Measurements from ENCODE around the gene HS3ST6. TPM values are rescaled to one million over a fixed set of nuclear protein-coding genes. Genes with fewer than 3 reads are reported as not detected.

Gene HS3ST6
- total RNA-seq, 1 experiment from 2014 or later = not detected

DNA sequence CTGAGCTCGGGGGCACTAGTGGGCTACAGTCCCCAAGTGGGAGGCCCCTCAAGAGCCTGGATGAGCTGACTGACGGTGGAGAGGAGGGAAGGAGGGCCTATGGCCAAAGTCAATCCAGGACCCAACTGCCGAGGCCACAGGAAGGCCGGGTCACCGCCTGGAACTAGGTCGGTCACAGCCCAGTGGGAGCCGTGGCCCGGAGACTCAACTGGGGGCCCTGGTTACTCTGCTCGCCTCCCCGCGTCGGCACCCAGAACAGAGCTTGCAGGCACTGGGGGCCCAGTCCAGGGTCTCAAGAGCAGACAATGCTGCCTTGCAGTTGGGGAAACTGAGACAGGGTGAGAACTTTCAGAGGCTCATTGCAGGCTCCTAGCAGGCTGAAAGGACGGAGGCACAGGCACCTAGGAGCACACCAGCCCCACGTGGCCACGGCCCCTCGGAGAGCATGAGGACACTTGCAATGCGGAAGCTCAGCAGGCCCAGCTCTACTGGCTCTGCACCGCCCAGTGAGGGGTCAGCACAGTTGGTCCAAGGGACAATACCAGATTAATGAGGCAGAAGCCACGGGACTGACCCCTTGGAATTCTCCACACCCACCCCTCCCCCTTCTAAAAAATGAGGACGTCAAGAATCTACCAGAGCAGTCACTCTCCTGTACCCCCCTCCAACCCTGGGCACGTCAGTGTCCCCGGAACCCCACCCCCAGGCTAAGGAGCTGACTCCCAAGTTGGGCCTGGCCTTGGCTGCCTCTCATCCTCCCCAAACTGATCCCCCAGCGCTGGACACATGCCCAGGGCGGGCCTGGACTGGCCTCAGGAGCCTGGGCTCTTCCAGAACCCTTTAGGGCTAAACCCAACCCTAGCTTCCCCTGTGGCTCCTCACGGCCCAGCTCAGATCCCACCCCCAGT, 2.2 kb downstream of the HS3ST6 start:
- no peak for DNase-seq (ENCODE audit: low read depth, low spot score)
- in situ Hi-C loops (cut with HindIII; ENCODE audit: low pct_unique_long_range_greater_than_20kb, low sequenced_read_pairs) = no loop called here

DNA sequence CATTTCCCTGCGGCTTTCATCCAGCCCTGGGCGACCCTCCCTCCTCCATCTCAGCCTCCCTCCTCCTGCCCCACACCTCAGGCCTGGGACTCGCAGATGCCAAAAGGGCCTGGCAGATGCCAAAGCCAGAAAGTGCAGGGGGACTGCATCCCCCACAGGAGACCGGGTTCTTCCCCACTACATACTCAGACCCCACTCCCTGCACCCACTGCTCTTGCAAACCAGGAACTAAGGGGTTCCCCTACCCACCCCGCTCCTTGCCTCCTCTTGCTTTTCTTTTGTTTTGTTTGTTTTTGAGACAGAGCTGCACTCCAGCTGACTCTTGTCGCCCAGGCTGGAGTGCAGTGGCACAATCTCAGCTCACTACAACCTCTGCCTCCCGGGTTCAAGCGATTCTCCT, 3.2 kb downstream of the HS3ST6 start:
- in situ Hi-C loops (cut with HindIII; ENCODE audit: low pct_unique_long_range_greater_than_20kb, low sequenced_read_pairs) = no loop called here
- no peak for DNase-seq (ENCODE audit: low read depth, low spot score)

DNA sequence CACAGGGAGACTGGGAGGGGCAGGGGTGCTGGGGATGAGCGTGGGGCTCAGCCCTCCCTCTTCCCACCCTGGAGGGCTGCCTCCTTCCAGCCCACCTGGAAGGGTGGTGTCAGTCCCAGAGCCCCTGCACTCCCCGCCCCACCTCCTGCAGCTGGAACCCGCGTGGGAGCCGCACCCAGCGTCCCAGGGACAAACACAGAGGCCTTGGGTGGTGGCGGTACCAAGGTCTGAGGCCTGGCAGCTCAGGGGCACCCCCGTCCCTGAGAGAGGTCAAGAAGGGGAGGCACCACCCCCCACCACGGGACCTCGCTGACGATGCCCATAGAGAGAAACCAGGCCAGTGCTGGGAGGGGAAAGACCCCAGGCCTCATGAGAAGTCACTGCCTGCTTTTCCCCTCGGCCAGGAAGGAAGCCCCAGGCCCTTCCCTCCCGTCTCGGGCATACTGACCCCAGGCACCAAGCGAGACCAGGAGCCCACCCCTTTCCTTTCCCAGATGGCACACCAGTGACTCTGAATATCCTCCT, 4.1 kb downstream of the HS3ST6 start:
- in situ Hi-C loops (cut with HindIII; ENCODE audit: low pct_unique_long_range_greater_than_20kb, low sequenced_read_pairs) = no loop called here
- DNase-seq (ENCODE audit: low read depth, low spot score) = no peak

DNA sequence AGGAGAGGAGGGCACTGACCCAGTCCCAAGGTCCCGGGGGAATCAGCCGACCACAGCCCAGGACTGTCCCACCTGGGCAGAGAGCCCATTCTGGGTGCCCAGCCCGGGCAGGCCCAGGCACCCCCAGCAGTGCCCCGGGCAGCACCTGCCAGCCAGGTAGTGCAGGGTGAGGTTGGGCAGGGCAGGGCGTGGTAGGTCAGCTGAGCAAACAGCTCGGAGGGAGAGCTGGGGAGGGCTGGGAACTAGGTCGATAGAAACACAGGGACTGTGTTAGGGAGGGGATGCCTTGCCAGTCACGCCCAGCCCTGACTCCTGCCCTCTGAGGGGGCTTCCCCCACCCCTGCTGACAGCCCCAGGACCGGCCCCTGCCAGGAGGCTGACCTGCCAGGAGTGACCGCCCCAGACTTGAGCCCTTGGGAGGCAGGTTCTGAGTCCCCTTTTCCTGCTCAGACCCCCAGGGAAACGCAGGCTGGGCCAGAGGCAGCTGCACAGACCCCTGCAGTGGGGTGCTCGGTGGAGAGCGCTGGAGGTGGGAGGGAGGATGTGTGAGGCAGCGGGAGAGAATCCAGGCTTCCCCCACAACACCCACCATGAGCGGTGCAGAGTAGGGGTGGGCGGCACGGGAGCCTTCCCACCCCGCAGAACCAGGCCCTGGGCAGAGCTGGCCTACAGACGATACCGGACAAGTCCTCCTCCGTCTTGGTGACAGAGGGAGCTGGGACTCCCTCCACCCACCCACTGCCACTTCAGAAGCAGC, 4.7 kb downstream of the HS3ST6 start:
- DNase-seq (ENCODE audit: low read depth, low spot score) = no peak
- in situ Hi-C loops (cut with HindIII; ENCODE audit: low pct_unique_long_range_greater_than_20kb, low sequenced_read_pairs) = no loop called here

DNA sequence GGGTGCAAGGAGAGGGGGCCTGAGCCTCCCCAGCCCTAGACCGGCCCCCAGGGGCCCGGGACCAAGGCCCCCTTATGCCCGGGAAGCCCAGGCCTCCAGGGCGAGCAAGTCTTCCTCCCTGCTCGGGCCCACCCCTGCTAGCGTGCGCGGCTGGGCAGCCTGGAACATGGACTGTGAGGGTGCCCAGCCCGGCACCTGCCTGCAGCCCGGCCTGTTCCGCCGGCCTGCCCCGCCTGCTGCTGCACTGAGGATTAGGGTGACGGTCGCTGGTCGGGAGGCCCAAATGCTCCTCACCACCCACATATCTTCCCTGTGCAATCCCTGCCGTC, 6.0 kb downstream of the HS3ST6 start:
- no peak for DNase-seq (ENCODE audit: low read depth, low spot score)
- in situ Hi-C loops (cut with HindIII; ENCODE audit: low pct_unique_long_range_greater_than_20kb, low sequenced_read_pairs) = no loop called here

DNA sequence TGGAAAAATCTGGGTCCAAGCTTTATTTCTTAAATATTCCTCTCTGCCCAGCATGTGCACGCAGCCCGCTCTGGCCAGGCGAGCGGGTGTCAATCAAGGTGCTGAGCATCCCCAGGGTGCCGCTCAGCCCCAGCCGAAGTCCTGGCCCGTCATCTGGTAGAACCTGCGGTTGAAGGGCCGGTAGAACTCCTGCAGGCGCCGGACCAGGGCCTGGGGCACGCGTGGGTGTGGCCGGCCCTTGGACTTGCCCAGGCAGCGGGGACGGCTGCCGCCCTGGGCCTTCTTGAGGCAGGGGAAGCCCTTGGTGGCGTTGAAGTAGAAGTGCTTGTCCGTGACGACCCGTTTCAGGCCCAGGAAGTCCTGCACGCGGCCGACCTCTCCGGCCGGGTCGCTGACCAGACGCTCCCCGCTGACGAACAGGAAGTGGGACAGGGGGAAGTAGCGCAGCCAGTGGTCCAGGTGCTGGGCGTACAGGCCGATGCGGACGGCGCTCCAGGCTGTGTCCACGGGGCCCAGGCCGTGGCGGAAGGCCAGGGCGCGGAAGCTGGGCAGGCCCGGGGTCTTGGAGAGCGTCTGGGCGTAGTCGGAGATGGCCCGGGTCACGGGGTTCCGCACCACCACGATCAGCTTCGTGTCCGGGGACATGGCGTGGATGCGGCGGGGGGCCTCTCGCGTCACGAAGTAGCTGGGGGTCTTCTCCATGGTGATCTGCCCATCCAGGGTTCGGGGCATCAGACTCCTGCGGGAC, 6.6 kb downstream of the HS3ST6 start:
- no peak for DNase-seq (ENCODE audit: low read depth, low spot score)

DNA sequence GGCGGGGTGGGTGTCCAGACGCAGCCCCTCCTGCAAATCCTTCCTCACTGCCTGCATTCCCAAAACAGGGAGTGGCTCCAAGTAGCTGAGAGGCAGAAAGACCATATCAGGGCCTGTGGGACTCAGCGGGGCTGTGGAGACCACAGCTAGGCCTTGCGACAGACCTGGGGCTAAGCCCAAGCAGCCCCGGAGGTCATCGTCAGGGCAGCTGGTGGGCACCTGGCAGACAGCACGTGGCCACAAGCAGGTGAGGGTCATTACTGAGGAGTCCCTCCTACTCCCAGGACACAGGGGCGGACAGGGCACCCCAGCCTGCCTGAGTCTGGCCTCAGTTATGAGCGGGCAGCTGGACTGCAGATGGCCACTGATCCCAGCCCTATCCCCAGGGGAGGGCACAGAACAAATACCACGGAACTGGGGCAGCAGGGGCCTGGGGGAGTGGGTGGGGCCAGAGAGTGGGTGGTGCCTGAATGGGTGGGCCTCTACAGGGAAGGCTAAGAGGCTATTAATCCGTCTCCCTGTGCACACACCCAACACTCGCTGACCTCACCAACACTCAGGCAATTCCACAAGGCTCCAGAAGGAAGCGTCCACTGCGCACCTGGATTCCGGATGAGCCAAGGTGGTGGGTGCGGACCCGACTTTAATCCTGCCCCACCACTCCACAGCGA, 8.5 kb downstream of the HS3ST6 start:
- DNase-seq (ENCODE audit: low read depth, low spot score) = no peak
- in situ Hi-C loops (cut with HindIII; ENCODE audit: low pct_unique_long_range_greater_than_20kb, low sequenced_read_pairs) = no loop called here

More for the DNA sequence above, 6.6 kb downstream of the HS3ST6 start:
- in situ Hi-C loops (cut with HindIII; ENCODE audit: low pct_unique_long_range_greater_than_20kb, low sequenced_read_pairs) = no loop called here

DNA sequence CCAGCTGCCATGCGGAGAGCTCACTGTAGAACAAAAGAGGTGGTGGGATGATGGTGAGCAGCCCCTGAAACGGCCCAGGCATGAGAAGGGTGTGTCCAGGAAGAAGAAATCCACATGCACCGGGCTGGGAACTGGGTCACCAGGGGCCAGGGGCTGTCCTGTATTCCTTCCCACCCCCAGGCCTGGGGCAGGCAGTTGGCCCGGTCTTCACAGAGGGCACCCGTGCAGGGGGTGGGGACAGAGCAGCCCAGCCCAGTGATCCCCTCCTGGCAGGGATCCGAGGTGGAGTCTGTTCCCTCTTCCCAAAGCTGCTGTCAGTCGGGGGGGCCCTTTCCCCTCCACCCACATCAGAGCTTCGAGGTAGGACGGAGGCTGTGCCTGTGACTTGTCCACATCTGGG, 9.2 kb downstream of the HS3ST6 start:
- in situ Hi-C loops (cut with HindIII; ENCODE audit: low pct_unique_long_range_greater_than_20kb, low sequenced_read_pairs) = no loop called here
- DNase-seq (ENCODE audit: low read depth, low spot score) = no peak

DNA sequence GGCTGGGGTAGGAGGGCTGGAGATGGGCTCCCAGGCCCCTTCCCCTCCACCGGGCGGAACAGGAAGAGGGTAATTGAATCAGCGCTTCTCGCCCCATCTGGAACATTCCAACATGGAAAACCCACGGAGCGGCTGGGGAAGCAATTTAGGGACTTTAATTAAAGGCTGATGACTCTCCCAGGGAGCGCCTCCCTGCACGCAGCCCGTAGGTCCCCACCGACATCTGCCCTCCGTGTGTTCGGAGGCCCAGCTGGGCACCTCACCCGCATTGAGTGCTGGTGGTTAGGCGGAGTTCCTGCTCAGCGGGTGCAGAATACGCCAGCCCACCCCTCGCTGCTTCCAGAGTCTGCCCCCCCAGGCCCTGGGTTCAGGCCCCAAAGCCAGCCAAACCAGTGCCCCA, 10.0 kb downstream of the HS3ST6 start:
- DNase-seq (ENCODE audit: low read depth, low spot score) = no peak
- in situ Hi-C loops (cut with HindIII; ENCODE audit: low pct_unique_long_range_greater_than_20kb, low sequenced_read_pairs) = no loop called here

DNA sequence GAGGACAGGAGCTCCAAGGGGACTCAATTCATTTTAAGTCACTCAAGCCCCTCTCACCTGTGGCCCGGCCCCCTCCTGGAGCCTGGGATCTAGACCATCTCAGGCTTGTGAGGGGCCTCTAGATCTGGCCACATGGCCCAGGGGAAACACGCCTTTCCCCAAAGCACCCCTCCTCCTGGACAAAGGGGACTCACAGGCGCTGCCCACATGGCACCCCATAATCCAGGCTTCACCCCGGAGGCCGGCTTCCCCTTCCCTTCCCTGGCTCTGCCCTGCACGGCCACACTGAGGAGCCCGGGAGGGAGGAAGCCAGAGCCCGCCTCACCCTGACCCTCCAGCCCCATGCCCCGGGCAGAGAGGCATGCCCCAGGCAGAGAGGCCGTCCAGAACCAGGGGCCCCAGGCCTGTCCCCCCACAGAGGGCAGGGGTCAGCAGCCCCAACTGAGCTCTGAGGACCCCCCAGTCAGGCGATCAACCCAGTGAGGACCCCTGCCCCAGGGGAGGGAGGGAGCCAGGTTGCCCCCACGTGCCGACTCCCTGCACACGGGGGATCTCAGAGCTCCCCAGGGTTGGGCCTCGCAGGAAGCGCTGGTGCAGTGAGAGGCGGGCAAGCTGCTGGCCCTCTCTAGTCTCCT, 10.9 kb downstream of the HS3ST6 start:
- in situ Hi-C loops (cut with HindIII; ENCODE audit: low pct_unique_long_range_greater_than_20kb, low sequenced_read_pairs) = no loop called here
- DNase-seq (ENCODE audit: low read depth, low spot score) = no peak

DNA sequence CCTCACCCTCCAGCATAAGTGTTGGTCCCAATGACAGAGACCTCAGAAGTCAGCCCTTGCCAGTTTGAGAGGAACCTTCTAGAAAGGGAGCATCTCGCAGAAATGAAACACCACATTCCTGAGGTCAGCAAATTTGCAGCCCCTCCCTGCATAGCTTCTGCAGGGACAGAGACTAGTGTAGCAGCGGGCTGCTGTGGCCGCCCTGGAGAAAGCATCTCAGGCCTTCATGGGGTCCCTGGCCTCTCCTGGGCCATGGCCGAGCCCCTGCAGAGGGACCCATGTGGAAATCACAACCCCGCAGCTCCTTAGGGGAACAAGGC, 11.4 kb downstream of the HS3ST6 start:
- no peak for DNase-seq (ENCODE audit: low read depth, low spot score)
- in situ Hi-C loops (cut with HindIII; ENCODE audit: low pct_unique_long_range_greater_than_20kb, low sequenced_read_pairs) = no loop called here

DNA sequence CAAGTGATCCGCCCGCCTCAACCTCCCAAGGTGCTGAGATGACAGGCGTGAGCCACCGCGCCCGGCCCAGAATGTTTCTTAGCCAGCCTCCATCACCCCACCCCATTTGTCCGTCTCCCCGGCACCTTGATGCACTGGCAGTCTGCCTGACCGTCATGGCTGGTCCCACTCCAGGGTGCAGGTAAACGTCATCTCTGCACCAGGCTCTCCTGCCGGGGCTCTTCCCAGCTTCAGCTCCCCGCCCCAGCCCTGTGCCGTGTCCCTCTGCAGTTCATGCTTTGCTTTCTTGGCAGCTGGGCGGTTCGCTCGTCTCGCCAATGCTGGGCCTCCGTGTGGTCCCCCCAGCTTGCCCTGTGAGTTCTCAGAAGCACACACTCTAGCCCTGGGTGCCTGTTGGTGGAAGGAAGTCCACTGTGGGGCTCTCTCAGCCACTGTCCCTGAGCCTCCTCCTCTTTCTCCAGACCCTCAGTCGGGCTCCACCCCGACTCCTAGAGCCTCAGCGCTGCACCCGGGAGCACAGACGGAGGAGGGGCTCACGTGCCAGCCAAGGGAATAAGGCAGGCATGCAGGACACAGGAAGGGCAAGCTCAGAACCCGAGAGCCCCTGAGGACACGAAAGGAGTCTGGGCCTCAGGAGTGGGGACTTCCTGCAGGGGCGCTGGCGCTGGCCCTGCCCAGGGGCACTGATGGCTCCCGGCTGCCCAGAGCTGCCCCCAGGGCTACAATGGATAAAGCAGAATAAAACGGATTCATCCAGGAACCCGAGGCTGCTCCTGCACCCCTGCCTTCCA, 12.0 kb downstream of the HS3ST6 start:
- no peak for DNase-seq (ENCODE audit: low read depth, low spot score)
- in situ Hi-C loops (cut with HindIII; ENCODE audit: low pct_unique_long_range_greater_than_20kb, low sequenced_read_pairs) = no loop called here

DNA sequence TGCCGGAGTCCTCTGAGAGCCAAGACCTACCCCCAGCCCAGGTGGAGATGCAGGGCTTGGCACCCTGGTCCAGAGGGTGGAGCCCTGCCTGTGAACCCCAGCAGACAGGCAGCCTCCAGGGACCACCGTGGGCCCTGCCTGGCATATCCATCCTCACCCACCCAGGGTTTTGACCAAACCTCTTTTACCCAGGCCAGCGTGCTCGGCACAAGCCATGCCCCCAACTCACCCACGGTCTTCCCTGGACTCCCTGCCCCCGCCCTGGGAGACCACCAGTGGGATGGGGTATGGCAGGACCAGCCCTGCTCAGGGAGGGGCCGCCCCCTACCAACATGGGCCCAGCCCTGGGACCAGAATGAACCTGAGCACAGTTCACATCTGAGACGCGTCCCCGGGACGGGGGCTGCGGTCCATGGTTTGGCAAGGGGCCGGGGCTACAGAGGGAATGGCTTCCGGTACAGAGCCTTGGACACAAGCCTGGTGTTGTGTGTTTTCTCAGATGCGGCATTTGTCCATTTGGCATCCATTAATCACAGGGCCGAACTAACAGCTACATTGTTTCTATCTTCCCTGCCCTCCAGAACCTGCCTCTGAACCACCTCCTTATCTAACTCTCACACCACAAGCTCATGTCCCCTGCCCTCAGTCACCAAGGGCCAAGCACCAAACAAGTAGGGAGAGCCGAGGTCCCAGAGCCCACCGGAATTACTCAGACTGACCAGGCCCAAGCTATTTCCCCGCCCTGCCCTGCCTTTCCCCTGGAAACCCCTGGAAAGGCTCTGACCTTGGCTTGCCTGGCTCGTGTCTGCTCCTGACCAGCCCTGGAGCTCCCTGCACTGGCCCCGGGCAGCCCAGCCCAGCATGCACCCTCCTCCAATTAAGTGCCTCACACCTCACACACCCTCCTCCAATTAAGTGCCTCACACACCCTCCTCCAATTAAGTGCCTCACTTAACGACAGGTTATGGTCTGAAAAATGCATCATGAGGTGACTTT, 14.1 kb downstream of the HS3ST6 start:
- DNase-seq (ENCODE audit: low read depth, low spot score) = no peak
- in situ Hi-C loops (cut with HindIII; ENCODE audit: low pct_unique_long_range_greater_than_20kb, low sequenced_read_pairs) = no loop called here

DNA sequence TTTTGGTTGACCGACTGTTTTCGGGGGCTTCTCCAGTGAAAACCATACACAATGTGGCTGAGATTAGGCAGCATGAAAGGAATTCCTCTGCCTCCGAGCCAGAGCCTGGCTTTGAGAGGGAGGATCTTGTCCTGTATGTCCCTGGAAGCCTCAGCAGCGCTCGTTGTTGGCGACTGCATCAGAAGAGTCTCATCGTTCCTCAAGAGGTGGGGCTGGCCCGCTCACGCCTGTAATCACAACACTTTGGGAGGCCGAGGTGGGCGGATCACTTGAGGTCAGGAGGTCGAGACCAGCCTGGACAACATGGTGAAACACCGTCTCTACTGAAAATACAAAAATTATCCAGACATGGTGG, 15.0 kb downstream of the HS3ST6 start:
- no peak for DNase-seq (ENCODE audit: low read depth, low spot score)
- in situ Hi-C loops (cut with HindIII; ENCODE audit: low pct_unique_long_range_greater_than_20kb, low sequenced_read_pairs) = no loop called here

DNA sequence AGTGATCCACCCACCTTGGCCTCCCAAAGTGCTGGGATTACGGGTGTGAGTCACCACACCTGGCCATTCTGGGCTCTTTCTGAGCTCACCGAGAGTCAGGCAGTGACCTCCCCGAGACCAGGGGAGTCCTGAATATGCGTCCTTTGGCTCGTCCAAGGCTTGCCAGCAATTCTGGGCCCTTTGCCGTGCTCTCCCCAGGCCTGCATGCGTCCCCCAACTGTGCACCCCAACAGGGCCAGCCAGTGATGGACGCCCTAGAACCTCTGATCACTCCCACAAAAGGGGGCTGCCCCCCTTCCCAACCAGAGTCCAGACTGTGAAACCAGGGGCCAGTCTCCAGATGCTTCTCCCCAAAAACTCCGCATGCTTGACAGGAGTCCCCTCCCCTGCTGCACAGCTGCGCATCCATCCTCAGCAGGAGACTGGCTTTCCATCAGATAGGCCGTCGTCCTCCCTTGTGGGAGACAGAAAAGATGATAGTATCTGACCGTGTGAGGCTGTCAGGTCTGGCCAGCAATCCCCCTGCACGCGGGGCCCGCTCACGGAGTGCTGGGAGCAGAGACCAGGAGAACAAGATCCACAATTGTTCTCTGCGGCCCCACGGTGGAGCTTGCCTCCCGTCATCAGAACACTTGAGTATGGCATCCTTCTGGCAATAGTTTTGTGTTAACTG, 15.5 kb downstream of the HS3ST6 start:
- in situ Hi-C loops (cut with HindIII; ENCODE audit: low pct_unique_long_range_greater_than_20kb, low sequenced_read_pairs) = no loop called here
- no peak for DNase-seq (ENCODE audit: low read depth, low spot score)

Measured in SK-MEL-5 (cell line).